GM12865 (cell line): Measurements from ENCODE around the gene FGF11.

Source experiments
- DNase-seq: peaks from one replicate; pipeline ENCODE4 v3.0.0; 2010; ENCODE audit warnings: low read depth
- H3K4me3 ChIP-seq: 2 replicates; pipeline ENCODE4 v1.5.1; 2011; ENCODE audit warnings: mild to moderate bottlenecking, low read depth, low read length, control low read depth
- CTCF ChIP-seq: IDR thresholded peaks from 2 replicates; pipeline ENCODE4 v1.5.1; 2011; ENCODE audit warnings: low read length, control low read depth, low read depth, inconsistent platforms; ENCODE audit not compliant: insufficient read depth; ENCODE audit errors: missing control alignments

Gene FGF11

GRCh38 chr17:7439462-7440112 lies at the start of gene FGF11:
TSS of gene FGF11 (plus strand) at chr17:7439512. CDS start at chr17:7439621, 109 bp downstream.
- peak within 1 kb of the TSS; percentile 92 for H3K4me3 ChIP-seq
- TF ChIP-seq CTCF: no peak

GRCh38 chr17:7389924-7390910 lies 49.1 kb upstream of the FGF11 start:
- H3K4me3 ChIP-seq: no peak overlapping the region
- no peak for DNase-seq
- no peak for TF ChIP-seq CTCF

More at GRCh38 chr17:7439462-7440112, at the start of gene FGF11:
- no peak for DNase-seq

GRCh38 chr17:7391307-7391706 lies 48.0 kb upstream of the FGF11 start:
- DNase-seq: no peak
- TF ChIP-seq CTCF: no peak
- no peak overlapping the region for H3K4me3 ChIP-seq

GRCh38 chr17:7392696-7393612 lies 46.4 kb upstream of the FGF11 start:
- peak overlapping the region; percentile 97 for H3K4me3 ChIP-seq
- DNase-seq: no peak
- TF ChIP-seq CTCF: no peak

GRCh38 chr17:7393613-7394451 lies 45.5 kb upstream of the FGF11 start:
- no peak for DNase-seq
- TF ChIP-seq CTCF: no peak
- peak overlapping the region; percentile 97 for H3K4me3 ChIP-seq
